ENCODE results near the gene WNT1. TPM values are rescaled to one million over a fixed set of nuclear protein-coding genes. Genes with fewer than 3 reads are reported as not detected.
A peak's percentile ranks its signal among the peaks of the same experiment; 100 is the strongest.

The WNT1 gene
- total and polyA plus RNA-seq, 2 donors, result not detected

DNA sequence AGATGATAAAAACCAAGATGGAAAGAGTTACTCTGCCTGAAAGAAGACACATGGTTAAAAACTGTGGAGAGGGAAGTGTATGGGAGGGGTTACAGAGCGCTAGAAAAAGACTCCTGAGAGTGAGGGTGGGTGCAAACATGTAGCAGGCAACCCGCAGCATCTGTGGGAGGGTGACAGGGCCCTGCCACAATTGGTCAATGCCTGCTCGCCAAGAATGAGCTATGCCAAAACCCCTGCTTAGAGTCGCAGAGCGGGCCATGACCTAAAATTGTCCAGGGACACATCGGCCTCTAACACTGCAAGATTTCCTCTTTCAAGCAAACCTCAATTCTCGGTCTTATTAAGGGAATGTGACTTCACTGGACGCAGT is 39.8 kb downstream of the WNT1 start:
- DNase-seq (ENCODE audit: extremely low spot score), result no peak
- Histone ChIP-seq H3K27ac (ENCODE audit: low read depth) (peak overlapping the region; percentile 91), H3K4me1 (ENCODE audit: insufficient read depth) (no peaks in the 10 kb centered on the region), H3K4me3 (ENCODE audit: low read depth, low read length) (peak overlapping the region; percentile 92), H3K36me3 (ENCODE audit: insufficient read depth) (no peaks in the 10 kb centered on the region)
- WGBS, result under 1% methylated on average over 8 of the region's 8 CpGs

DNA sequence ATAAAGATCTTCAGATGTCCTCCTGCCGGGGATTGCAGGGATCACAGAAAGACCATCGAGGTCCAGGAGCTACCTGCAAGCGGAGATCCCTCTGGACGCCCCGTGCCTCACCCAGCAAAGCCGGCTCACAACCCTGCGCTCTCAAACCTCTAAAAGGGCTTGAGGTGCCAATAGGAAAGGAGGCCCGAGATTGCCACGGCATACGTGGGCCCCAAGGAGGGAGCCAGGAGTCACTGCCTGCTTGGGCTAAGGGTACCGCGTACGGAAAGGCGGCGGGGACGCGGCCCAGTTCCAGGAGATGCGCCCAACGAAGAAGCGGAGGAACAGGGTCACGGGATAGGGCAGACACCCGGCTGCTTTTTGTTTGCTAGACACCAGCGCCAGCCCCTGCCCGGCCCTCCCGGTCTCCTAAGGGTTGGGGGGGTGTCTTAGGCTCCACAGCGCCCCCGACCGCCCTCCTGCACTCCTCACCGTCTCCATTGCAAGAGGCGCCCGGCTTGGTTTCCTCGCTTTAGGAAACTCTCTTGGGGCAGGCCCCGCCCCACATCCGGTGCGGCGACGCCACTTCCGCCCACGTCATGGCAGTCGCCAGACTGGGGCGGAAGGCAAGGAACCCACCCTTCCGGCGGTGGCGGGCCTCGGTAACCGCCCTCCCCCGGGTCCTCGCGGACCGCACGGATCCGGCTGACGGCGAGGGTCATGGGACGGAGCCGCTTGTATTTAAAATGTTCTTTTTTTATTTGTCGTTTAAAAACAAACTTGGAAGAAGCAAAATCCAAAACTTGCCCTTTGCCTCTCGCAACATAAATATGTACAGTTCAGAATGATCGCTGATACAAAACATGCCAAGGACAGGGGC is 40.4 kb downstream of the WNT1 start, which contains the start of gene PRKAG1:
Gene PRKAG1 (minus strand): TSS at position 516 of the 859 bp plus-strand sequence. CDS start 36 bp downstream, at position 480.
- peak; percentile 83 for DNase-seq (ENCODE audit: extremely low spot score)
- Histone ChIP-seq H3K4me3 (ENCODE audit: low read depth, low read length) (peak within 1 kb of the TSS; percentile 92), H3K27ac (ENCODE audit: low read depth) (peak within 1 kb of the TSS; percentile 91), H3K4me1 (ENCODE audit: insufficient read depth) (no peaks in the 10 kb centered on the region), H3K36me3 (ENCODE audit: insufficient read depth) (no peaks in the 10 kb centered on the region)
- under 1% methylated on average over 59 of the region's 59 CpGs for WGBS

DNA sequence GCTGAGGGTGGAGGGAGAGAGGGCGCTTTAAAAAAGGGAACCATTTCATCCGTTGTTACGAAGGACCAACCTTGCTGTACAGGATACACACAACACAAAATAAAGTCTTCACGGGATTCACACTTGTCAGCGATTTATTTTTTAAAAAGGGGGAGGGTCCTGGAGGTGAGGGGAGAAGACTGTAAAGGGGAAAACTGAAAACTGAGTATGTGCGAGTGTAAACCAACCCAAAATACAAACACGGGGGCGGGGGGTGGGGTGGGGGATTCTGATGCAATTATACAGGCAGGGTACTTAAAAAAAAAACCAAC is 41.0 kb downstream of the WNT1 start:
- WGBS, result 3% methylated on average over 8 of the region's 8 CpGs
- DNase-seq (ENCODE audit: extremely low spot score), result no peak
- H3K4me3 ChIP-seq (ENCODE audit: low read depth, low read length), result peak overlapping the region; percentile 92
- no peaks in the 10 kb centered on the region for H3K36me3 ChIP-seq (ENCODE audit: insufficient read depth)
- H3K4me1 ChIP-seq (ENCODE audit: insufficient read depth), result no peaks in the 10 kb centered on the region
- peak overlapping the region; percentile 85 for H3K27ac ChIP-seq (ENCODE audit: low read depth)

DNA sequence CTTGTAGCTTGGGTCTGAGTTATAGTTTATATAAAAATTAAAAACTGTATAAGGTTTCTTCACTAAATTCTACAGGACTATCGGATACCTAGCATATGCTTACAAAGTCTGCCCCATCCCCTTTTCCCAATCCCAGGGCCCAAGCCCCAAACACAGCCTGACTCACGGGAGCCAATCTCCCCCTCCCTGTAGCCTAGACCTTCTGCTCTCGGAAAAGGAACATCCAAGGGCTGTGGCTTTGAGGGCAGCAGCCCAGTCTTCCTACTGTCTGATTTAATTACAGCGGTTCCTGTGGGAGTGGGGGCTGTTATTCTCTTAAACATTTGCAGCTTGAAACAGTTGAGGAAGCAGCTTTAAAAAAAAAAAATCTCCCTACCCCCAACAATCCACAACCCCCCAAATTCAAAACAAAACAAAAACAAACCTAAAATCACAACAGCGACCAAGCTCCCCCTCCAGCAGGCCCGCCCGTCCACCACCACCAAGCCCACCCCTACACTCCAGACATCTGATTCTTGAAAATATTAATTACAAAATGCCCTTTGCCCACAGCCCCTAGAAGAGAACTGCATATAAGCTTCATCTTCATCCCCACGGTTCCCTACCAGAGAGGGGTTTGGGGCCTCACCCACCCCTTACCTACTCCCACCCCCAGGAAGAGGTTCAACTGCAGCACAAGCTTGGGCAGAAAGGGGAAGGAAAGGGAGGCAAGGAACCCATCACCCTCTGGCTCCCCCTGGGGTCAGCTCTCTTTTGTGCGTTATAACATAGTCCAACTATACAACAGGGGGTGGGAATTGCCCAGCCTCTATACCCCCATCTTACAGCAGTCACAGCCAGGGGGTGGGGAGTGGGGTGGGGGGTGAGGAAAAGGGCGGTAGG is 41.6 kb downstream of the WNT1 start:
- Histone ChIP-seq H3K4me1 (ENCODE audit: insufficient read depth) (no peaks in the 10 kb centered on the region), H3K36me3 (ENCODE audit: insufficient read depth) (no peaks in the 10 kb centered on the region), H3K4me3 (ENCODE audit: low read depth, low read length) (no peak overlapping the region), H3K27ac (ENCODE audit: low read depth) (peak overlapping the region; percentile 26)
- 57% methylated on average over 10 of the region's 10 CpGs for WGBS
- no peak for DNase-seq (ENCODE audit: extremely low spot score)

DNA sequence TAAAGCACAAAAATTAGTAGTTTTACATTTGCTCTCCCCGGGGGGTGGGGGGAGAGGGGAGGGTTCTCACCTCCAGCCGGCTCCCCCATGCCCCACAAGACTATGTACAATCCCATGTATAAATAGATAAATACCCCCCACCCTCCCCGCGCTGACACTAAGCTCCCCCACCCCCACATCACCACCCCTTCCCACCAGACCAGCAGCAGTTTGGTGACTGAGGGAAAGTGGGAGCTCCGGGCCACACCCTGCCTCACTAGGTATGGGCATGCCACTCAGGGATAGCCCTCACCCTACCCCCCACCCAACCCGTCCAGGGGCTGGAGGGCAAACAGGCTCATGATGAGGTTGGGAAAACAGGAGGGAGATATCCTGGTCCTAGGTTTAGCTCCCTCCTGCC is 42.3 kb downstream of the WNT1 start:
- Histone ChIP-seq H3K27ac (ENCODE audit: low read depth) (no peak overlapping the region), H3K4me1 (ENCODE audit: insufficient read depth) (no peaks in the 10 kb centered on the region), H3K4me3 (ENCODE audit: low read depth, low read length) (no peak overlapping the region), H3K36me3 (ENCODE audit: insufficient read depth) (no peaks in the 10 kb centered on the region)
- DNase-seq (ENCODE audit: extremely low spot score), result no peak
- WGBS, result 84% methylated on average over 6 of the region's 6 CpGs

DNA sequence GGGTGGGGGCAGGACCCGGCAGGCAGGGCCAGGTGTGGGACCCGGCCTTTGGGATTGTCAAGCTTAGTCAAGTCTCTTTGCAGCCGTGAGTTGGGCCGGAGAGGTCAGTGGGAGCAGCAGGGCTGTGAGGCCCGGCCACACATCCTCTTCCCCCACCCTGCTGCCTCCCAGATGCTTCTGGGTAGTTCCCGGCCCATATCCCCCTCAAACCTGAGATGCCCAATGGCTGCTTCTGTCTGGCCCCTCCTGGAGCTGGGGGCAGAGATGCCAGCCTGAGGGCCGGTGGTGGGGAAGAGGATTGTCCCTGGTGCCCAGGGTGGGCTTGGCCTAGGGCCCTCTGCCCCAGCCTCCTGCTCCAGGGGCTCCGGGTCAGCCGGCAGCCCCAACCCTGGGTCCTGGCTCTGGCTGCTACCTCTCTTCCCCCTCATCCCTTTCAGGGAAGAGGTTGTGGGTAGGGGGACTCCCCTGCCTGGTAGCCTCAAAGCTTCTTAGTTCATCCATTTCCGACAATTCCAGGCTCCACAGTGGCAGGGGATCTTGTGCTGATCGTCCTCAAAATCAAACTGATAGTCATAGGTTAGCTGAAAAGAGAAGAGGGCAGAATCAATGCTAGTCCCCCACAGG is 43.3 kb downstream of the WNT1 start:
- no peaks in the 10 kb centered on the region for H3K4me1 ChIP-seq (ENCODE audit: insufficient read depth)
- no peak overlapping the region for H3K27ac ChIP-seq (ENCODE audit: low read depth)
- peaks cover 4% of the 10 kb centered on the region for H3K36me3 ChIP-seq (ENCODE audit: insufficient read depth)
- WGBS, result 83% methylated on average over 11 of the region's 11 CpGs
- no peak overlapping the region for H3K4me3 ChIP-seq (ENCODE audit: low read depth, low read length)
- DNase-seq (ENCODE audit: extremely low spot score), result no peak

DNA sequence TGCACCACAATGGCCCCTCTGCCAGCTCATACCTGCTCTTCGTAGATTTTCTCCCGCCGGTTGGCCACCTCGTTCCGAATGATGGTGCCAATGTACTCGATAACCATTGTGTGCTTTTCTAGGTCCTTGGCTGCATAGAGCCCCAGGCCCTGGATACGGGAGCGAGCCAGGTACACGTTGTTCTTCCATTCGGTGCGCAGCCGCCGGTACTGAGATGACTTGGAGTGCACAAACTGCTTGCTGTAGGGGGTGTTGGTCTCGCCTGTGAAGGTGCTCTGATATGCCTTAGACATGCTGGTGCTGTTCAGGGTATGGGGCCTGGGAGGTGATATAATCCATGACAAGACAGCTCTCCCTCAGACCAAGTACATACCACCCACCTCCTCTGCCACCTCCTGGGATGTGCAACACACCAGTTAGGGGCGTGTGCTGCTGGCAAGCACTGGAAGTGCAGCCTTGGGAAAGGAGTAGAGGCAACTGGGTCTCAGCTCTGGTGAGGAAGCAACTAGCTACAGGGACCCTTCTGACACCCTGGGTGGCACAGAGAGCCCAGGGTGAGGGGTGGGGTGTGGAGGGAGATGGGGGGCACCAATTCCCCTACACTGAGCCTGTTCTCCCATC is 44.5 kb downstream of the WNT1 start:
- peaks cover 5% of the 10 kb centered on the region for H3K36me3 ChIP-seq (ENCODE audit: insufficient read depth)
- no peak overlapping the region for H3K4me3 ChIP-seq (ENCODE audit: low read depth, low read length)
- no peak overlapping the region for H3K27ac ChIP-seq (ENCODE audit: low read depth)
- no peak for DNase-seq (ENCODE audit: extremely low spot score)
- WGBS, result 92% methylated on average over 15 of the region's 15 CpGs
- no peaks in the 10 kb centered on the region for H3K4me1 ChIP-seq (ENCODE audit: insufficient read depth)

DNA sequence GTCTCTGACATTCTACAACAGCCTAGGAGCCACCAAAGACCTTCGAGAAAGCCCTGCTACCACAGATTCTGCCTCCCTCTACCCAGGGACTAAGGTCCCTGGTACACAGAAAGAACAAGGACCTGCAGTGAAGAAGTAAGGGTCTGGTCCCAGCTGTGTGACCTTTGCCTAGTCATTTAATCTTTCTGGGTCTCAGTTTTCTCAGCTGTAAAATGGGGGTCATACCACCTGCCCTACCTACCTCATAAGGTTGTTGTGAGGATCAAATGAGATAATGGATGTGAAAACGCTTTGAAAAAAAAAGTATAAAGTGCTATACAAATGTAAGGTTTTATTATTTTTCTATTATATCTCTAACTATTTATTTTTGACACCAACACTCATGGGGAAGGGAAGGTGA is 45.7 kb downstream of the WNT1 start:
- H3K4me1 ChIP-seq (ENCODE audit: insufficient read depth), result no peaks in the 10 kb centered on the region
- no peak overlapping the region for H3K4me3 ChIP-seq (ENCODE audit: low read depth, low read length)
- no peak for DNase-seq (ENCODE audit: extremely low spot score)
- H3K27ac ChIP-seq (ENCODE audit: low read depth), result no peak overlapping the region
- peaks cover 8% of the 10 kb centered on the region for H3K36me3 ChIP-seq (ENCODE audit: insufficient read depth)
- 95% methylated on average over 2 of the region's 2 CpGs for WGBS

DNA sequence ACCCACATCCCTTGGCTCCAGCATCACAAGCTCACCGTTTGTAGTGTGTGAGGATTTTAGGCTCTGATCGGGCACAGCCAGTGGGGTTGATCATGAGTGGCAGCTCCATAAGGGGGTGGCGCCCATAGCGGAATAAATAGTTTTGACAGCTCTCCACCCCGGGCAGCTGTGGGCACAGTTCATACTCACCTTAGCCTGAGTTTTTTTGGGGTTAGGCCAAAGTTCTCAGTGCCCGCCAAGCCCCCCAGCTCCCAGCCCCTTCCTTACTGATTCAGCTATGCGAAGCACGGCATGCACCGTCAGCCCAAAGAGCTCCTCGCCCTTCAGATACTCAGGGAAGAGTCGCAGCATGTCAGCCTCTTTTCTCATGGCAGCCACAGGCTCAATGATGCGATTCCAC is 46.4 kb downstream of the WNT1 start:
- H3K27ac ChIP-seq (ENCODE audit: low read depth), result no peak overlapping the region
- WGBS, result 88% methylated on average over 12 of the region's 12 CpGs
- peaks cover 8% of the 10 kb centered on the region for H3K36me3 ChIP-seq (ENCODE audit: insufficient read depth)
- no peak overlapping the region for H3K4me3 ChIP-seq (ENCODE audit: low read depth, low read length)
- no peak for DNase-seq (ENCODE audit: extremely low spot score)
- no peaks in the 10 kb centered on the region for H3K4me1 ChIP-seq (ENCODE audit: insufficient read depth)

DNA sequence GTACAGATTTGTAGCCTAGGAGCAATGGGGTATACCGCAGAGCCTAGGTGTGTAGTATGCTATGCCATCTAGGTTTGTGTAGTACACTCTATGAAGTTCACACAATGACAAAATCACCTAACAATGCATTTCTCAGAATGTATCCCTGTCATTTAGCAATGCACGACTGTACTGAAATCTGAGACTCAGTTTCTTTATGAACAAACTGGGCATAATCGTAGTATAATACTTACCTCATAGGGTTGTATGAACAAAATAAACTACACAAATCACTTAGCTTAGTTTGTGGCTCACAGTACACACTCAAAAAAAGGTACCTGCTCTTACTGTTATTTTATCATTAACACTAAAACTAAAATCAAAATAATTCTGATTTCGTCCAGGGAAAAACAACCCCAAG is 47.3 kb downstream of the WNT1 start:
- Histone ChIP-seq H3K4me1 (ENCODE audit: insufficient read depth) (no peaks in the 10 kb centered on the region), H3K4me3 (ENCODE audit: low read depth, low read length) (no peak overlapping the region), H3K36me3 (ENCODE audit: insufficient read depth) (peaks cover 8% of the 10 kb centered on the region), H3K27ac (ENCODE audit: low read depth) (no peak overlapping the region)
- DNase-seq (ENCODE audit: extremely low spot score), result no peak
- 92% methylated on average over 4 of the region's 4 CpGs for WGBS

DNA sequence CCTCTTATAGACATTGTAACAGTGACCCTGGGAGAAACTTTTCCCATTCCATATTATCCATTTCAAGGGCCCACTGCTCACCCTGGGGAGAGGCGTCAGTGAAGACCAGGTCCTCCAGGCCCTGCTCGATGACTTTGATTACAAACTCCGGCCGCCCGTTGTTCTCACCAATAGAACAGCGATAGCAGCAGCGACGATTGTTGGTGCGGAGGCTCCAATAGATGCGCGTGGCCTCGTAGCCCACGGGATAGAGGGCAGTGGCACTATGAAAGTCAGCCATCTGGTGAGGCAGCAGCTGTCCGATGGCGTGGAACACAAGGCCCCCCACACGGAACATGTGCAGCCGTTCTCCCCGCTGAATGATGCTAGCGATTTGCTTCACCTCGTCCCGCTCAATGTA is 48.0 kb downstream of the WNT1 start:
- no peak for DNase-seq (ENCODE audit: extremely low spot score)
- H3K36me3 ChIP-seq (ENCODE audit: insufficient read depth), result peaks cover 8% of the 10 kb centered on the region
- no peak overlapping the region for H3K27ac ChIP-seq (ENCODE audit: low read depth)
- no peak overlapping the region for H3K4me3 ChIP-seq (ENCODE audit: low read depth, low read length)
- H3K4me1 ChIP-seq (ENCODE audit: insufficient read depth), result no peaks in the 10 kb centered on the region
- 95% methylated on average over 21 of the region's 21 CpGs for WGBS

DNA sequence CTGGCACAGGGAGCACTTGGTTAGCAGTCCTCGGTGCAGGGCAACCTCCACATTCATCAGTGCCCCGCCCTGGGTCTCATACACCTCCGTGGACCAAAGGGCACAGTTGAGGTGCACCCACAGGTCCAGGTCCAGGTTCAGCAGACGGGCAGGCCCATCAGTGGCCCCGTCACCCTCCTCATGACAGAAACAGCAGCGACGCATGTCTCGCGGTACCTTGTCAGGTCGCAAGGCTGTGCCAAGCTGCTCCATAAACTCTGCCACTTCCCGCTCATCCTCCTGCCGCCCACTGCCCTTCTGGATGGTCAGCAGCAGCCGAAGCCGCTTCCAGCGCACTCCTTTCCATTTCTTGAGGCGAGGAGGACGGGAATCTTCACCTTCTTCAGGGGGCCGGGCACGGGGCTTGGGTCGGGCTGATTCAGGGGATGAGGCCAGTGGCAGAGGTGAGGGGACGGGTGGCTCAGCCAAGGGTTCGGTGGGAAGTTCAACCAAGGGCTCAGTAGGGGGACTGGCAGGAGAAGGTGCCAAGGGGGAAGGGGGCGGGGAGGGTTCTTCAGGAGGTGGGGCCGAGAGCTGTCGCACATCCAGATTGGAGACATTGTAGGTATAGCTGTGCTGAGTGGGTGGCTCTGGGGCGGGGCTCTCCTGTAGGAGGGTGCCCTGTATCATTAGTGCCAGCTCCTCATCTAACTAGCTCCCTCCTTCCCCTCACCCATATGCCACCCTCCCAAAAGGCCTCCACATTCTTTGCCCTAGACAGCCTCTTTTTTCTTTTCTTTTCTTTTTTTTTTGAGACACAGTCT is 48.8 kb downstream of the WNT1 start:
- peaks cover 8% of the 10 kb centered on the region for H3K36me3 ChIP-seq (ENCODE audit: insufficient read depth)
- no peak overlapping the region for H3K4me3 ChIP-seq (ENCODE audit: low read depth, low read length)
- H3K27ac ChIP-seq (ENCODE audit: low read depth), result no peak overlapping the region
- no peak for DNase-seq (ENCODE audit: extremely low spot score)
- 94% methylated on average over 26 of the region's 26 CpGs for WGBS
- H3K4me1 ChIP-seq (ENCODE audit: insufficient read depth), result no peaks in the 10 kb centered on the region
